IMR-90 (cell line): Measurements from ENCODE around the gene HDDC2. TPM values are rescaled to one million over a fixed set of nuclear protein-coding genes. Genes with fewer than 3 reads are reported as not detected.

ENCODE experiments used
- ATAC-seq: fragments of 200-7000 bp; cut with Tn5 transposase; 2 replicates; pipeline ENCODE4 v1.9.1; 2020; ENCODE audit warnings: low read depth, mild to moderate bottlenecking, moderate library complexity
- BruUV-seq: library from RNA; stranded (reverse); fragments of 400-500 nt; replicated peaks from 2 replicates; lab custom pipeline; 2021; lab: Mats Ljungman, UMichigan
- CTCF ChIA-PET: fragments of 300-600 bp; formaldehyde crosslinking; extraction: SDS; loops from one replicate; lab custom pipeline; 2021; ENCODE audit warnings: antibody characterized with exemption; lab: Yijun Ruan, JAX
- POLR2A ChIA-PET: fragments of 300-600 bp; sonication (Branson Sonifier 250); formaldehyde crosslinking; loops from one replicate; lab custom pipeline; 2022; ENCODE audit warnings: antibody characterized with exemption; ENCODE audit not compliant: unreplicated experiment; lab: Charles Lee
- DNase-seq: peaks from one replicate; pipeline ENCODE4 v3.0.0; 2013
- H2AFZ ChIP-seq: replicated peaks from 2 replicates; pipeline ENCODE3; 2013; ENCODE audit warnings: low read length, mild to moderate bottlenecking; ENCODE audit not compliant: poor library complexity
- H2AK5ac ChIP-seq: 2 replicates; pipeline ENCODE4 v1.6.1; 2013; ENCODE audit warnings: low read depth, low read length, inconsistent platforms
- H2AK9ac ChIP-seq: replicated peaks from 2 replicates; pipeline ENCODE3; 2013; ENCODE audit warnings: mild to moderate bottlenecking, low read depth, low read length, moderate library complexity; ENCODE audit not compliant: poor library complexity
- H2BK120ac ChIP-seq: 2 replicates; pipeline ENCODE4 v1.6.1; 2013; ENCODE audit warnings: low read depth, low read length, inconsistent platforms
- H2BK15ac ChIP-seq: 3 replicates; pipeline ENCODE4 v1.6.1; 2013; ENCODE audit warnings: low read depth, low read length, inconsistent platforms
- H2BK20ac ChIP-seq: 2 replicates; pipeline ENCODE4 v1.6.1; 2013; ENCODE audit warnings: low read depth, mild to moderate bottlenecking, inconsistent platforms, low read length, moderate library complexity
- H2BK5ac ChIP-seq: 2 replicates; pipeline ENCODE4 v1.6.1; 2013; ENCODE audit warnings: mild to moderate bottlenecking, low read depth, low read length, inconsistent platforms; ENCODE audit not compliant: poor library complexity, severe bottlenecking
- H3K14ac ChIP-seq: replicated peaks from 2 replicates; pipeline ENCODE4 v1.6.1; 2013; ENCODE audit warnings: low read depth, low read length, inconsistent platforms
- H3K18ac ChIP-seq: 2 replicates; pipeline ENCODE4 v1.6.1; 2013; ENCODE audit warnings: low read depth, low read length, control low read depth
- H3K23ac ChIP-seq: 2 replicates; pipeline ENCODE4 v1.6.1; 2013; ENCODE audit warnings: low read depth, low read length, inconsistent platforms
- H3K27ac ChIP-seq: 2 replicates; pipeline ENCODE4 v1.5.1; 2013; ENCODE audit warnings: mild to moderate bottlenecking, control low read depth, low read length; ENCODE audit not compliant: insufficient read depth
- H3K27me3 ChIP-seq: 2 replicates; pipeline ENCODE4 v1.6.1; 2013; ENCODE audit warnings: low read length; ENCODE audit not compliant: control insufficient read depth, insufficient read depth
- H3K36me3 ChIP-seq: 2 replicates; pipeline ENCODE4 v1.6.1; 2013; ENCODE audit warnings: low read length, mixed read lengths; ENCODE audit not compliant: control insufficient read depth, insufficient read depth
- H3K4ac ChIP-seq: 2 replicates; pipeline ENCODE4 v1.6.1; 2013; ENCODE audit warnings: low read depth, low read length, inconsistent platforms
- H3K4me1 ChIP-seq: 2 replicates; pipeline ENCODE4 v1.6.1; 2013; ENCODE audit warnings: low read length, mixed read lengths; ENCODE audit not compliant: control insufficient read depth, insufficient read depth
- H3K4me2 ChIP-seq: 2 replicates; pipeline ENCODE4 v1.6.1; 2013; ENCODE audit warnings: low read depth, mild to moderate bottlenecking, control low read depth, low read length, moderate library complexity
- H3K4me3 ChIP-seq: 2 replicates; pipeline ENCODE4 v1.5.1; 2013; ENCODE audit warnings: low read depth, mild to moderate bottlenecking, control low read depth, low read length, moderate library complexity; ENCODE audit not compliant: insufficient read depth
- H3K56ac ChIP-seq: 2 replicates; pipeline ENCODE4 v1.6.1; 2013; ENCODE audit warnings: low read length, inconsistent platforms; ENCODE audit not compliant: insufficient read depth; ENCODE audit errors: extremely low read depth
- H3K79me1 ChIP-seq, 2 experiments: 2 replicates each; pipeline ENCODE4 v1.6.1; 2013; ENCODE audit warnings: low read length in 2 of 2, inconsistent platforms in 1 of 2, low read depth in 1 of 2
- H3K9ac ChIP-seq: 2 replicates; pipeline ENCODE4 v1.6.1; 2013; ENCODE audit warnings: low read depth, low read length, control low read depth
- H3K9me1 ChIP-seq: 2 replicates; pipeline ENCODE4 v1.6.1; 2013; ENCODE audit warnings: low read length, inconsistent platforms; ENCODE audit not compliant: insufficient read depth
- H3K9me3 ChIP-seq: 2 replicates; pipeline ENCODE4 v1.6.1; 2013; ENCODE audit warnings: low read length; ENCODE audit not compliant: control insufficient read depth, insufficient read depth
- H4K20me1 ChIP-seq: 2 replicates; pipeline ENCODE4 v1.6.1; 2013; ENCODE audit warnings: low read length, inconsistent platforms; ENCODE audit not compliant: insufficient read depth
- H4K5ac ChIP-seq: 2 replicates; pipeline ENCODE4 v1.6.1; 2013; ENCODE audit warnings: mild to moderate bottlenecking, low read depth, low read length, control low read depth
- H4K8ac ChIP-seq, 2 experiments: 2 replicates each; pipeline ENCODE4 v1.6.1; 2013; ENCODE audit warnings: low read depth in 2 of 2, low read length in 2 of 2, control low read depth in 1 of 2, inconsistent platforms in 1 of 2
- H4K91ac ChIP-seq: 2 replicates; pipeline ENCODE4 v1.6.1; 2013; ENCODE audit warnings: low read depth, low read length, inconsistent platforms; ENCODE audit not compliant: insufficient read depth
- BHLHE40 ChIP-seq: fragments of 150-350 bp; IDR thresholded peaks from 2 replicates; pipeline ENCODE4 v1.6.1; 2016; ENCODE audit warnings: mild to moderate bottlenecking, low read depth, low read length
- CEBPB ChIP-seq: IDR thresholded peaks from 2 replicates; pipeline ENCODE4 v1.6.1; 2012; ENCODE audit warnings: low read depth, low read length, improper control_type of control experiment
- CHD1 ChIP-seq: IDR thresholded peaks from 2 replicates; pipeline ENCODE4 v1.6.1; 2012; ENCODE audit warnings: low read depth, low read length, improper control_type of control experiment
- FOS ChIP-seq: fragments of 150-350 bp; IDR thresholded peaks from 2 replicates; pipeline ENCODE4 v1.6.1; 2016; ENCODE audit warnings: low read depth, low read length
- MAFK ChIP-seq: IDR thresholded peaks from 2 replicates; pipeline ENCODE4 v1.6.1; 2012; ENCODE audit warnings: low read depth, low read length, improper control_type of control experiment
- MAZ ChIP-seq: IDR thresholded peaks from 2 replicates; pipeline ENCODE4 v1.6.1; 2012; ENCODE audit warnings: low read depth, mild to moderate bottlenecking, low read length, improper control_type of control experiment, moderate library complexity, borderline replicate concordance
- NFE2L2 ChIP-seq: fragments of 150-350 bp; IDR thresholded peaks from 2 replicates; pipeline ENCODE4 v1.6.1; 2016; ENCODE audit warnings: low read depth, mild to moderate bottlenecking, low read length
- POLR2A ChIP-seq: IDR thresholded peaks from 2 replicates; pipeline ENCODE4 v1.6.1; 2012; ENCODE audit warnings: mild to moderate bottlenecking, low read depth, low read length
- RAD21 ChIP-seq: IDR thresholded peaks from 2 replicates; pipeline ENCODE4 v1.6.1; 2012; ENCODE audit warnings: low read length, improper control_type of control experiment
- RCOR1 ChIP-seq: IDR thresholded peaks from 2 replicates; pipeline ENCODE4 v1.6.1; 2012; ENCODE audit warnings: mild to moderate bottlenecking, low read length, improper control_type of control experiment; ENCODE audit not compliant: insufficient replicate concordance
- RFX5 ChIP-seq: IDR thresholded peaks from 2 replicates; pipeline ENCODE4 v1.8.0; 2012; ENCODE audit warnings: low read depth, mild to moderate bottlenecking, low read length, moderate library complexity
- SMC3 ChIP-seq: fragments of 150-350 bp; IDR thresholded peaks from 2 replicates; pipeline ENCODE4 v1.6.1; 2016; ENCODE audit warnings: low read depth, mild to moderate bottlenecking, antibody characterized with exemption, low read length, moderate library complexity
- WGBS, 2 experiments: methylation state at CpG; one replicate each; pipeline versions ENCODE4 v1.1.5 to v1.1.7; 2013; ENCODE audit warnings: missing lambda C conversion rate in 2 of 2; ENCODE audit not compliant: insufficient read length in 1 of 2; ENCODE audit errors: extremely low coverage in 2 of 2; 5-methylcytosine and 5-hydroxymethylcytosine counted together
- dilution Hi-C: fragments of 300-500 bp; cut with HindIII; formaldehyde crosslinking; loops from one replicate; pipeline ENCODE4 v1.14.3; 2018; ENCODE audit warnings: low sequenced_read_pairs; ENCODE audit not compliant: unreplicated experiment
- in situ Hi-C: fragments of 300-500 bp; cut with MboI; formaldehyde crosslinking; loops from 3 replicates; pipeline ENCODE4 v1.14.3; 2019; ENCODE audit warnings: low sequenced_read_pairs, inconsistent platforms, mixed read lengths
- intact Hi-C: fragments of 100-400 bp; cut with micrococcal nuclease; formaldehyde crosslinking; loops from 2 replicates; pipeline ENCODE4 v1.10.0; 2022
- polyA plus RNA-seq, 3 experiments: library from polyadenylated mRNA; depleted of rRNA; stranded (reverse); fragments of >200 nt; gene quantifications; 2 replicates each; pipeline ENCODE4 v1.2.3, GENCODE V29; 2012; ENCODE audit warnings: low replicate concordance in 1 of 3
- total RNA-seq: library from RNA; depleted of rRNA; stranded (reverse); fragments of >200 nt; gene quantifications from 2 replicates; pipeline ENCODE4 v1.2.3, GENCODE V29; 2012
- TF ChIP-seq, protein P1 (sequence below): fragments of 150-350 bp; IDR thresholded peaks from 2 replicates; pipeline ENCODE4 v1.6.1; 2017; ENCODE audit warnings: mild to moderate bottlenecking, antibody characterized with exemption, low read length, low read depth
- TF ChIP-seq, protein P2 (sequence below): fragments of 150-350 bp; IDR thresholded peaks from 2 replicates; pipeline ENCODE4 v1.6.1; 2016; ENCODE audit warnings: low read depth, mild to moderate bottlenecking, low read length, moderate library complexity, borderline replicate concordance

HDDC2 gene
- total and polyA plus RNA-seq, 2 of the 4 experiments (the other 2 are of a cell fraction): 40.9 to 68.6 TPM

DNA sequence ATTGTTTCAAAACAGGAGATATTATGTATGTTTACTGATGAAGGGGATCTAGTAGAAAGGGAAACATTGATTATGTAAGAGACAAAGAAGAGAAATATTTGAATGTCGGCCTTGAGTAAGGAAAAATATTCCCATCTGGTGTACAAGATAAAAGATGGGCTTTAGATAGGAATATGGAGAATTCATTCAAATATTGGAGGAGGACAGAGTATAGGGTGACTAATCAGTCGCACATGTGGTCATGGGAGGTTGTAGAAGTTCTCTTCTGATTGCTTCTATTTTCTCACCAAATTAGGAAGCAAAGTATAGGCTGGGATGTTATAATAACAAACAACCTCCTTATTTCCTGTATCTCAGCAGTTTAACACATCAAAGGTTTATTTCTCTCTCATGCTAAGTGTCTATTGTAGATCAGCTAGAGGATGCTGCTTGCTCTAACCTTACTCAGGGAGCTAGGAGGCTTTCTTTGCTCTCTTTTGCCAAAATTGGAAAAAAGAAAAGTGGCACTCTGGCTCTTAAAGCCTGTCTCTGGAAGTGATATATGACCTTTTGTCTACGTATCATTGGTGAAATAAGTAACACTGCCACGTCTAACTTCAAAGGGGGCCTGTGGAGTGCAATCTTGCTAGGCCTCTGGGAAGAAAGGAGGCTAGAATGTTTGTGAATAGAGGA is 1.2 kb upstream of the HDDC2 start:
- Histone ChIP-seq H3K9me3 (peaks cover 3% of the 10 kb centered on the region; the same call in 1 of the 2 replicates), H4K91ac (no peak overlapping the region; the same call in 1 of the 2 replicates), H3K9me1 (peaks cover 5% of the 10 kb centered on the region; the same call in 1 of the 2 replicates), H2BK15ac (peak overlapping the region; percentile 91; the same call in 1 of the 3 replicates), H4K5ac (no peak overlapping the region; the same call in 1 of the 2 replicates), H2AK5ac (no peak overlapping the region), H2AFZ (no peak overlapping the region), H3K18ac (peak overlapping the region; percentile 92; the same call in 1 of the 2 replicates), H2BK20ac (0 out of 2 replicates have a peak overlapping the region, but pooled peaks have one; percentile 12), H4K8ac (peak overlapping the region; percentile 9 to 98; a peak in 1 of 4 replicates), H2BK120ac (peak overlapping the region; percentile 32; the same call in 1 of the 2 replicates), H3K27me3 (no peaks in the 10 kb centered on the region), H3K9ac (no peak overlapping the region), H3K4ac (peak overlapping the region; percentile 96; the same call in 1 of the 2 replicates), H3K23ac (no peak overlapping the region), H3K27ac (no peak overlapping the region), H2AK9ac (no peak overlapping the region), H3K14ac (no peak overlapping the region), H4K20me1 (no peaks in the 10 kb centered on the region), H3K4me2 (no peak overlapping the region), H3K4me1 (peaks cover 4% of the 10 kb centered on the region), H3K4me3 (no peak overlapping the region), H3K79me1 (peaks cover 24 to 29% of the 10 kb centered on the region in 2 experiments), H2BK5ac (peak overlapping the region; percentile 97), H3K56ac (no peak overlapping the region), H3K36me3 (peaks cover 6% of the 10 kb centered on the region)
- ATAC-seq: no peak
- ChIA-PET CTCF (no interaction called here), POLR2A (interaction anchor here (0.6 kb wide), 1 partner anchor 207 kb away, joined by 9 read pairs; no protein-coding TSS in a partner anchor)
- 100% methylated on average over 1 of the region's 4 CpGs; no CpG with 5 or more reads in 1 of the 2 experiments for WGBS, 2 experiments
- intact Hi-C loops (loop anchor here (5.0 kb wide), 2 partner anchors 101 to 201 kb away; no protein-coding TSS in a partner anchor), in situ Hi-C loops (loop anchor here (10.0 kb wide), 1 partner anchor 148 kb away; the partner anchor contains the start of gene TPD52L1), dilution Hi-C loops (no loop called here)
- BruUV-seq: no TSS peak
- peak; percentile 37 for DNase-seq
- TF ChIP-seq FOS (no peak), RCOR1 (no peak), CHD1 (no peak), MAZ (no peak), BHLHE40 (no peak), MAFK (no peak), NFE2L2 (no peak), POLR2A (no peak), RFX5 (no peak), CEBPB (no peak), RAD21 (no peak), SMC3 (no peak)
- TF ChIP-seq, protein P1, sequence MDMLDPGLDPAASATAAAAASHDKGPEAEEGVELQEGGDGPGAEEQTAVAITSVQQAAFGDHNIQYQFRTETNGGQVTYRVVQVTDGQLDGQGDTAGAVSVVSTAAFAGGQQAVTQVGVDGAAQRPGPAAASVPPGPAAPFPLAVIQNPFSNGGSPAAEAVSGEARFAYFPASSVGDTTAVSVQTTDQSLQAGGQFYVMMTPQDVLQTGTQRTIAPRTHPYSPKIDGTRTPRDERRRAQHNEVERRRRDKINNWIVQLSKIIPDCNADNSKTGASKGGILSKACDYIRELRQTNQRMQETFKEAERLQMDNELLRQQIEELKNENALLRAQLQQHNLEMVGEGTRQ: no peak
- TF ChIP-seq, protein P2, sequence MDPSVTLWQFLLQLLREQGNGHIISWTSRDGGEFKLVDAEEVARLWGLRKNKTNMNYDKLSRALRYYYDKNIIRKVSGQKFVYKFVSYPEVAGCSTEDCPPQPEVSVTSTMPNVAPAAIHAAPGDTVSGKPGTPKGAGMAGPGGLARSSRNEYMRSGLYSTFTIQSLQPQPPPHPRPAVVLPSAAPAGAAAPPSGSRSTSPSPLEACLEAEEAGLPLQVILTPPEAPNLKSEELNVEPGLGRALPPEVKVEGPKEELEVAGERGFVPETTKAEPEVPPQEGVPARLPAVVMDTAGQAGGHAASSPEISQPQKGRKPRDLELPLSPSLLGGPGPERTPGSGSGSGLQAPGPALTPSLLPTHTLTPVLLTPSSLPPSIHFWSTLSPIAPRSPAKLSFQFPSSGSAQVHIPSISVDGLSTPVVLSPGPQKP: no peak
